Activated T-cell treated with anti-CD3 and anti-CD28 coated beads for 1 hour (primary cell): ENCODE measurements around the gene NDN.

Source experiments
- DNase-seq: peaks from one replicate; pipeline ENCODE4 v3.0.0-alpha.2; 2020; ENCODE audit warnings: low read depth

The NDN gene

GRCh38 chr15:23642413-23643044 is 44.6 kb downstream of the NDN start:
- peak; percentile 6 for DNase-seq
